ENCODE data around the gene PIP5K1C.
"Not testable (repeated sequence)": the region's sequence is repeated elsewhere in the genome, so short reads cannot be mapped to it uniquely, and the experiment has no call there.

The PIP5K1C gene

GRCh38 chr19:3586707-3587346 lies 113.4 kb downstream of the PIP5K1C start:
- no peak for DNase-seq (ENCODE audit: insufficient read length, low spot score)
- TF ChIP-seq, protein P1, sequence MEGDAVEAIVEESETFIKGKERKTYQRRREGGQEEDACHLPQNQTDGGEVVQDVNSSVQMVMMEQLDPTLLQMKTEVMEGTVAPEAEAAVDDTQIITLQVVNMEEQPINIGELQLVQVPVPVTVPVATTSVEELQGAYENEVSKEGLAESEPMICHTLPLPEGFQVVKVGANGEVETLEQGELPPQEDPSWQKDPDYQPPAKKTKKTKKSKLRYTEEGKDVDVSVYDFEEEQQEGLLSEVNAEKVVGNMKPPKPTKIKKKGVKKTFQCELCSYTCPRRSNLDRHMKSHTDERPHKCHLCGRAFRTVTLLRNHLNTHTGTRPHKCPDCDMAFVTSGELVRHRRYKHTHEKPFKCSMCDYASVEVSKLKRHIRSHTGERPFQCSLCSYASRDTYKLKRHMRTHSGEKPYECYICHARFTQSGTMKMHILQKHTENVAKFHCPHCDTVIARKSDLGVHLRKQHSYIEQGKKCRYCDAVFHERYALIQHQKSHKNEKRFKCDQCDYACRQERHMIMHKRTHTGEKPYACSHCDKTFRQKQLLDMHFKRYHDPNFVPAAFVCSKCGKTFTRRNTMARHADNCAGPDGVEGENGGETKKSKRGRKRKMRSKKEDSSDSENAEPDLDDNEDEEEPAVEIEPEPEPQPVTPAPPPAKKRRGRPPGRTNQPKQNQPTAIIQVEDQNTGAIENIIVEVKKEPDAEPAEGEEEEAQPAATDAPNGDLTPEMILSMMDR (IDR thresholded peaks at IDR 0.05; ENCODE audit: insufficient read depth, missing control alignments) = no peak
- FAIRE-seq = no peak

GRCh38 chr19:3586127-3586626 lies 114.1 kb downstream of the PIP5K1C start:
- no peak for FAIRE-seq

GRCh38 chr19:3585301-3586126 lies 114.8 kb downstream of the PIP5K1C start, which contains the start of gene GIPC3:
GIPC3 (plus strand) TSS chr19:3585478; CDS start chr19:3585598, 120 bp downstream.
- FAIRE-seq (no peak), DNase-seq (ENCODE audit: insufficient read length, low spot score) (no peak)
- TF ChIP-seq, protein P1 (IDR thresholded peaks at IDR 0.05; ENCODE audit: insufficient read depth, missing control alignments) = no peak

More at GRCh38 chr19:3586127-3586626, 114.1 kb downstream of the PIP5K1C start:
- peak; percentile 83 for DNase-seq (ENCODE audit: insufficient read length, low spot score)
- TF ChIP-seq, protein P1 (IDR thresholded peaks at IDR 0.05; ENCODE audit: insufficient read depth, missing control alignments) = peak; percentile 43

DNA sequence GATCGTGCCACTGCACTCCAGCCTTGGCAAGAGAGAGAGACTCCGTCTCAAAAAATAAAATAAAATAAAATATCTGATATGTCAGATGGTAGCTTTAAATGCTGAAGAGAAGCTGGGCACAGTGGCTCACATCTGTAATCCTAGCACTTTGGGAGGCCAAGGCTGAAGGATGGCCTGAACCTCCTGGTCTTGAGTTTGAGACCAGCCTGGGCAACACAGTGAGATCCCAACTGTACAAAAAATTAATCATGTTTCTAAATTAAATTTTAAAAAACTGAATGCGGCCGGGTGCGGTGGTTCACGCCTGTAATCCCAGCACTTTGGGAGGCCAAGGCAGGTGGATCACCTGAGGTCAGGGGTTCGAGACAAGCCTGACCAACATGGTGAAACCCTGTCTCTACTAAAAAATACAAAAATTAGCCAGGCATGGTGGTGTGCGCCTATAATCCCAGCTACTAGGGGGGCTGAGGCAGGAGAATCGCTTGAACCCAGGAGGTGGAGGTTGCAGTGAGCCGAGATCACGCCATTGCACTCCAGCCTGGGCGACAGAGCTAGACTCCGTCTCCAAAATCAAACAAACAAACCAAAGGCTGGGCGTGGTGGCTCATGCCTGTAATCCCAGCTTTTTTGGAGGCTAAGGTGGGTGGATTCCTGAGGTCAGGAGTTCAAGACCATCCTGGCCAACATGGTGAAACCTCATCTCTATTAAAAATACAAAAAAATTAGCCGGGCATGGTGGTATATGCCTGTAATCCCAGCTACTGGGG lies 116.0 kb downstream of the PIP5K1C start:
- not testable (repeated sequence) for DNase-seq (ENCODE audit: insufficient read length, low spot score); FAIRE-seq

- not testable (repeated sequence) for DNase-seq (ENCODE audit: insufficient read length, low spot score); FAIRE-seq
Observed at GRCh38 chr19:3581792-3582191, 118.5 kb downstream of the PIP5K1C start.

Measured in D721Med (cell line).